ENCODE data around the gene DHRS7C.

- TF ChIP-seq CTCF (IDR thresholded peaks at IDR 0.05 in 4 of 5, conservative IDR thresholded peaks at IDR 0.05 in 1 of 5) (peak; percentile 82 to 97 (median 90)), POLR2A (IDR thresholded peaks at IDR 0.05) (no peak)
These were observed 62.2 kb downstream of the DHRS7C start for GRCh38 chr17:9729034-9729650.
